LNCaP clone FGC (cell line): ENCODE results near the gene ARFIP1.

Experiments used
- DNase-seq: peaks from one replicate; pipeline ENCODE4 v3.0.0-alpha.2; 2011; ENCODE audit warnings: low read depth
- H3K4me3 ChIP-seq: 2 replicates; pipeline ENCODE4 v1.5.1; 2011; ENCODE audit warnings: mild to moderate bottlenecking, low read depth, low read length, control low read depth
- TF ChIP-seq, protein P1 (sequence below): IDR thresholded peaks from 2 replicates; pipeline ENCODE4 v1.5.1; 2012; ENCODE audit warnings: mild to moderate bottlenecking; ENCODE audit not compliant: control insufficient read depth, insufficient read depth; ENCODE audit errors: extremely low read depth

Gene ARFIP1

DNA sequence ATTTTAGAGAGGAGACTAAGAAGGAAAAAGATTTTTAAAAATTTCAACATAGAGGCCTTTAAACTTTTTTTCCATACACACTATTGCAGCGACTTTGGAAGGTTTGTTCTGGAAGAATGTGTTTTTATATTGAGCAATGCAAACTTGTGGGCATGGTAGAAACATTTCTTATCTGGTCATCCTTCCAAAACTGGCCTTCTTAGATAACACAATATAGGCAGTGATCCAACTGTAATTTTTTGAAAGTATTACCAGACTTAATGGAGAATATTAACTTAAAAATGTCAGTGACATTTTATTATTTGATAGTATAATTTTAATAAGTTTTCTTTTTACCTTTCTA, 182.0 kb downstream of the ARFIP1 start:
- no peak overlapping the region for H3K4me3 ChIP-seq
- DNase-seq = no peak
- TF ChIP-seq, protein P1, sequence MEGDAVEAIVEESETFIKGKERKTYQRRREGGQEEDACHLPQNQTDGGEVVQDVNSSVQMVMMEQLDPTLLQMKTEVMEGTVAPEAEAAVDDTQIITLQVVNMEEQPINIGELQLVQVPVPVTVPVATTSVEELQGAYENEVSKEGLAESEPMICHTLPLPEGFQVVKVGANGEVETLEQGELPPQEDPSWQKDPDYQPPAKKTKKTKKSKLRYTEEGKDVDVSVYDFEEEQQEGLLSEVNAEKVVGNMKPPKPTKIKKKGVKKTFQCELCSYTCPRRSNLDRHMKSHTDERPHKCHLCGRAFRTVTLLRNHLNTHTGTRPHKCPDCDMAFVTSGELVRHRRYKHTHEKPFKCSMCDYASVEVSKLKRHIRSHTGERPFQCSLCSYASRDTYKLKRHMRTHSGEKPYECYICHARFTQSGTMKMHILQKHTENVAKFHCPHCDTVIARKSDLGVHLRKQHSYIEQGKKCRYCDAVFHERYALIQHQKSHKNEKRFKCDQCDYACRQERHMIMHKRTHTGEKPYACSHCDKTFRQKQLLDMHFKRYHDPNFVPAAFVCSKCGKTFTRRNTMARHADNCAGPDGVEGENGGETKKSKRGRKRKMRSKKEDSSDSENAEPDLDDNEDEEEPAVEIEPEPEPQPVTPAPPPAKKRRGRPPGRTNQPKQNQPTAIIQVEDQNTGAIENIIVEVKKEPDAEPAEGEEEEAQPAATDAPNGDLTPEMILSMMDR = no peak
